K562 (cell line): ENCODE data around the gene DNAJC18. TPM values are rescaled to one million over a fixed set of nuclear protein-coding genes. Genes with fewer than 3 reads are reported as not detected.

Experiments used
- ATF1 ChIP-seq, 2 experiments: fragments of 450-650 bp in 1 of 2; IDR thresholded peaks; 2 replicates each; pipeline ENCODE4 v1.6.1; 2016; ENCODE audit warnings: missing compliant biosample characterization in 1 of 2, missing genetic modification characterization in 1 of 2
- MEF2D ChIP-seq: conservative IDR thresholded peaks from 2 replicates; pipeline ENCODE4 v1.6.1; 2016; ENCODE audit warnings: low read depth, missing genetic modification characterization, missing compliant biosample characterization
- NFXL1 ChIP-seq: fragments of 450-650 bp; formaldehyde crosslinking; IDR thresholded peaks from 2 replicates; pipeline ENCODE4 v1.4.0; 2021; ENCODE audit warnings: mild to moderate bottlenecking
- RNF2 ChIP-seq: sonication (generic); IDR thresholded peaks from 2 replicates; pipeline ENCODE4 v1.6.1; 2016
- polyA plus RNA-seq, 8 experiments: library from polyadenylated mRNA; depleted of rRNA in 4 of 8; stranded (reverse) in 5 of 8; unstranded in 3 of 8; fragments of >200 nt; fragmentation: Nextera tagmentation in 2 of 8; fragmentation: Illumina TruSeq in 1 of 8; extraction: Ambion mirVana in 2 of 8; extraction: Trizol in 1 of 8; gene quantifications; 2 replicates each; pipeline versions ENCODE4 v1.2.1 to v1.2.3, GENCODE V29; 2011 to 2014; ENCODE audit warnings: inconsistent platforms in 1 of 8, missing spikeins in 1 of 8
- total RNA-seq, 7 experiments: library from RNA; depleted of rRNA in 6 of 7; stranded (reverse); fragments of >200 nt in 6 of 7; fragmentation: Illumina TruSeq in 2 of 7; extraction: Trizol in 2 of 7; gene quantifications; 2 replicates each; pipeline versions ENCODE4 v1.2.1 to v1.2.3, GENCODE V29; 2011 to 2021; ENCODE audit warnings: low replicate concordance in 1 of 7
- TF ChIP-seq, protein P1 (sequence below): fragments of 200-600 bp; sonication (generic); IDR thresholded peaks from one replicate; pipeline ENCODE4 v1.6.1; 2012; ENCODE audit warnings: mild to moderate bottlenecking, low read depth, low read length, inconsistent platforms
- TF ChIP-seq, protein P2 (sequence below), 2 experiments: IDR thresholded peaks in 1 of 2; conservative IDR thresholded peaks in 1 of 2; 2 replicates each; pipeline ENCODE4 v1.6.1; 2016; ENCODE audit warnings: low read depth in 2 of 2, mild to moderate bottlenecking in 1 of 2, missing compliant biosample characterization in 1 of 2, missing genetic modification characterization in 1 of 2, moderate library complexity in 1 of 2
- TF ChIP-seq, protein P3 (sequence below), 2 experiments: fragments of 450-650 bp; IDR thresholded peaks; 2 replicates each; pipeline ENCODE4 v1.6.1; 2016

The DNAJC18 gene
- total and polyA plus RNA-seq, 9 of the 15 experiments (the other 6 are each of a cell fraction or from before 2014, with no cell fraction given), result 1.5 to 13.3 (median 7.5) TPM

DNA sequence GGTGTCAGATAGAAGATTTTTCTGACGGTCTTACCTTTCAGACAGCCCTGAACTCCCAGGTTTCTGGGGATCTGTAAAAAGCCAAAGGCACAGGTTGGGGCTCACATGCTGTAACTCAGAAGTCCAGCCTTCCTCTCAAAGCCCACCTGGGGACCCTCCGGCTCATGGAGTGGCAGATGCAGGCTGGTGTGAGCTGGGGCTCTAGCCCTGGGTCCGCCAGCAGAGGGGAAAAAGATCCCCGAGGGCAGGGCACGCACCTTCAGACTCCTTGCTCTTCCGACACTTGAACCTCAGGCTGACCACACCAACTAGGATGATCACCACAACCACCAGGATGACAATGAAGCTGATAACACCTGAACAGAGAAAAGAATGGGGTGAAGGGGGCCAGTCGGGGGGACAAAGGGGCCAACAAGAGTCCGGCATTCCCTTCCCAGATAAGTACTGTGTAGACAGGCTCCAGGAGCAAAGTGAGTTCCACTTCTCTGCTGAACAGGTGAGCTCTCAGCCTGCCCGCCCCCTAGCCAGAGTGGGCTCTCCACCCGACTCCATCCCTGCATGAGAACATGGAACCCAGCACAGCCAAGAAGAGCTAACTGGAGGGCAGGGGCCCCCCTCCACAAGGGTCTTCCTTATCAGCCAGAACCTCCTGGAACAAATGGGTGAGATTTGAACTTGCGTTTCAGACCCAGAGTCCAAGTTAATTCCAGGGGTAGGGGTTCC is 15.4 kb upstream of the DNAJC18 start (continued):
- TF ChIP-seq, protein P1, sequence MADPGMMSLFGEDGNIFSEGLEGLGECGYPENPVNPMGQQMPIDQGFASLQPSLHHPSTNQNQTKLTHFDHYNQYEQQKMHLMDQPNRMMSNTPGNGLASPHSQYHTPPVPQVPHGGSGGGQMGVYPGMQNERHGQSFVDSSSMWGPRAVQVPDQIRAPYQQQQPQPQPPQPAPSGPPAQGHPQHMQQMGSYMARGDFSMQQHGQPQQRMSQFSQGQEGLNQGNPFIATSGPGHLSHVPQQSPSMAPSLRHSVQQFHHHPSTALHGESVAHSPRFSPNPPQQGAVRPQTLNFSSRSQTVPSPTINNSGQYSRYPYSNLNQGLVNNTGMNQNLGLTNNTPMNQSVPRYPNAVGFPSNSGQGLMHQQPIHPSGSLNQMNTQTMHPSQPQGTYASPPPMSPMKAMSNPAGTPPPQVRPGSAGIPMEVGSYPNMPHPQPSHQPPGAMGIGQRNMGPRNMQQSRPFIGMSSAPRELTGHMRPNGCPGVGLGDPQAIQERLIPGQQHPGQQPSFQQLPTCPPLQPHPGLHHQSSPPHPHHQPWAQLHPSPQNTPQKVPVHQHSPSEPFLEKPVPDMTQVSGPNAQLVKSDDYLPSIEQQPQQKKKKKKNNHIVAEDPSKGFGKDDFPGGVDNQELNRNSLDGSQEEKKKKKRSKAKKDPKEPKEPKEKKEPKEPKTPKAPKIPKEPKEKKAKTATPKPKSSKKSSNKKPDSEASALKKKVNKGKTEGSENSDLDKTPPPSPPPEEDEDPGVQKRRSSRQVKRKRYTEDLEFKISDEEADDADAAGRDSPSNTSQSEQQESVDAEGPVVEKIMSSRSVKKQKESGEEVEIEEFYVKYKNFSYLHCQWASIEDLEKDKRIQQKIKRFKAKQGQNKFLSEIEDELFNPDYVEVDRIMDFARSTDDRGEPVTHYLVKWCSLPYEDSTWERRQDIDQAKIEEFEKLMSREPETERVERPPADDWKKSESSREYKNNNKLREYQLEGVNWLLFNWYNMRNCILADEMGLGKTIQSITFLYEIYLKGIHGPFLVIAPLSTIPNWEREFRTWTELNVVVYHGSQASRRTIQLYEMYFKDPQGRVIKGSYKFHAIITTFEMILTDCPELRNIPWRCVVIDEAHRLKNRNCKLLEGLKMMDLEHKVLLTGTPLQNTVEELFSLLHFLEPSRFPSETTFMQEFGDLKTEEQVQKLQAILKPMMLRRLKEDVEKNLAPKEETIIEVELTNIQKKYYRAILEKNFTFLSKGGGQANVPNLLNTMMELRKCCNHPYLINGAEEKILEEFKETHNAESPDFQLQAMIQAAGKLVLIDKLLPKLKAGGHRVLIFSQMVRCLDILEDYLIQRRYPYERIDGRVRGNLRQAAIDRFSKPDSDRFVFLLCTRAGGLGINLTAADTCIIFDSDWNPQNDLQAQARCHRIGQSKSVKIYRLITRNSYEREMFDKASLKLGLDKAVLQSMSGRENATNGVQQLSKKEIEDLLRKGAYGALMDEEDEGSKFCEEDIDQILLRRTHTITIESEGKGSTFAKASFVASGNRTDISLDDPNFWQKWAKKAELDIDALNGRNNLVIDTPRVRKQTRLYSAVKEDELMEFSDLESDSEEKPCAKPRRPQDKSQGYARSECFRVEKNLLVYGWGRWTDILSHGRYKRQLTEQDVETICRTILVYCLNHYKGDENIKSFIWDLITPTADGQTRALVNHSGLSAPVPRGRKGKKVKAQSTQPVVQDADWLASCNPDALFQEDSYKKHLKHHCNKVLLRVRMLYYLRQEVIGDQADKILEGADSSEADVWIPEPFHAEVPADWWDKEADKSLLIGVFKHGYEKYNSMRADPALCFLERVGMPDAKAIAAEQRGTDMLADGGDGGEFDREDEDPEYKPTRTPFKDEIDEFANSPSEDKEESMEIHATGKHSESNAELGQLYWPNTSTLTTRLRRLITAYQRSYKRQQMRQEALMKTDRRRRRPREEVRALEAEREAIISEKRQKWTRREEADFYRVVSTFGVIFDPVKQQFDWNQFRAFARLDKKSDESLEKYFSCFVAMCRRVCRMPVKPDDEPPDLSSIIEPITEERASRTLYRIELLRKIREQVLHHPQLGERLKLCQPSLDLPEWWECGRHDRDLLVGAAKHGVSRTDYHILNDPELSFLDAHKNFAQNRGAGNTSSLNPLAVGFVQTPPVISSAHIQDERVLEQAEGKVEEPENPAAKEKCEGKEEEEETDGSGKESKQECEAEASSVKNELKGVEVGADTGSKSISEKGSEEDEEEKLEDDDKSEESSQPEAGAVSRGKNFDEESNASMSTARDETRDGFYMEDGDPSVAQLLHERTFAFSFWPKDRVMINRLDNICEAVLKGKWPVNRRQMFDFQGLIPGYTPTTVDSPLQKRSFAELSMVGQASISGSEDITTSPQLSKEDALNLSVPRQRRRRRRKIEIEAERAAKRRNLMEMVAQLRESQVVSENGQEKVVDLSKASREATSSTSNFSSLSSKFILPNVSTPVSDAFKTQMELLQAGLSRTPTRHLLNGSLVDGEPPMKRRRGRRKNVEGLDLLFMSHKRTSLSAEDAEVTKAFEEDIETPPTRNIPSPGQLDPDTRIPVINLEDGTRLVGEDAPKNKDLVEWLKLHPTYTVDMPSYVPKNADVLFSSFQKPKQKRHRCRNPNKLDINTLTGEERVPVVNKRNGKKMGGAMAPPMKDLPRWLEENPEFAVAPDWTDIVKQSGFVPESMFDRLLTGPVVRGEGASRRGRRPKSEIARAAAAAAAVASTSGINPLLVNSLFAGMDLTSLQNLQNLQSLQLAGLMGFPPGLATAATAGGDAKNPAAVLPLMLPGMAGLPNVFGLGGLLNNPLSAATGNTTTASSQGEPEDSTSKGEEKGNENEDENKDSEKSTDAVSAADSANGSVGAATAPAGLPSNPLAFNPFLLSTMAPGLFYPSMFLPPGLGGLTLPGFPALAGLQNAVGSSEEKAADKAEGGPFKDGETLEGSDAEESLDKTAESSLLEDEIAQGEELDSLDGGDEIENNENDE, result no peak
- TF ChIP-seq, protein P2, sequence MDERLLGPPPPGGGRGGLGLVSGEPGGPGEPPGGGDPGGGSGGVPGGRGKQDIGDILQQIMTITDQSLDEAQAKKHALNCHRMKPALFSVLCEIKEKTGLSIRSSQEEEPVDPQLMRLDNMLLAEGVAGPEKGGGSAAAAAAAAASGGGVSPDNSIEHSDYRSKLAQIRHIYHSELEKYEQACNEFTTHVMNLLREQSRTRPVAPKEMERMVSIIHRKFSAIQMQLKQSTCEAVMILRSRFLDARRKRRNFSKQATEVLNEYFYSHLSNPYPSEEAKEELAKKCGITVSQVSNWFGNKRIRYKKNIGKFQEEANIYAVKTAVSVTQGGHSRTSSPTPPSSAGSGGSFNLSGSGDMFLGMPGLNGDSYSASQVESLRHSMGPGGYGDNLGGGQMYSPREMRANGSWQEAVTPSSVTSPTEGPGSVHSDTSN (CRISPR knock-in tag; IDR thresholded peaks at IDR 0.05; ENCODE audit: low read depth), result no peak
- TF ChIP-seq, protein P2 (tag; conservative IDR thresholded peaks at IDR 0.05; ENCODE audit: low read depth), result no peak
- TF ChIP-seq RNF2 (no peak), MEF2D (tag) (no peak), ATF1 (CRISPR knock-in tag; IDR thresholded peaks at IDR 0.05) (no peak), ATF1 (tag; IDR thresholded peaks at IDR 0.05) (no peak), NFXL1 (CRISPR knock-in tag) (no peak)
- TF ChIP-seq, protein P3, sequence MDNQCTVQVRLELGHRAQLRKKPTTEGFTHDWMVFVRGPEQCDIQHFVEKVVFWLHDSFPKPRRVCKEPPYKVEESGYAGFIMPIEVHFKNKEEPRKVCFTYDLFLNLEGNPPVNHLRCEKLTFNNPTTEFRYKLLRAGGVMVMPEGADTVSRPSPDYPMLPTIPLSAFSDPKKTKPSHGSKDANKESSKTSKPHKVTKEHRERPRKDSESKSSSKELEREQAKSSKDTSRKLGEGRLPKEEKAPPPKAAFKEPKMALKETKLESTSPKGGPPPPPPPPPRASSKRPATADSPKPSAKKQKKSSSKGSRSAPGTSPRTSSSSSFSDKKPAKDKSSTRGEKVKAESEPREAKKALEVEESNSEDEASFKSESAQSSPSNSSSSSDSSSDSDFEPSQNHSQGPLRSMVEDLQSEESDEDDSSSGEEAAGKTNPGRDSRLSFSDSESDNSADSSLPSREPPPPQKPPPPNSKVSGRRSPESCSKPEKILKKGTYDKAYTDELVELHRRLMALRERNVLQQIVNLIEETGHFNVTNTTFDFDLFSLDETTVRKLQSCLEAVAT (IDR thresholded peaks at IDR 0.05), result no peak
- TF ChIP-seq, all 486 proteins: peak for 0
